SH-SY5Y (cell line): ENCODE data around the gene PAGE2B.

Experiments used
- GATA2 ChIP-seq: IDR thresholded peaks from 2 replicates; pipeline ENCODE4 v1.6.1; 2011; ENCODE audit warnings: mild to moderate bottlenecking, low read depth, low read length
- GATA3 ChIP-seq: IDR thresholded peaks from 2 replicates; pipeline ENCODE4 v1.6.1; 2011; ENCODE audit warnings: low read depth, mild to moderate bottlenecking, low read length, moderate library complexity

DNA sequence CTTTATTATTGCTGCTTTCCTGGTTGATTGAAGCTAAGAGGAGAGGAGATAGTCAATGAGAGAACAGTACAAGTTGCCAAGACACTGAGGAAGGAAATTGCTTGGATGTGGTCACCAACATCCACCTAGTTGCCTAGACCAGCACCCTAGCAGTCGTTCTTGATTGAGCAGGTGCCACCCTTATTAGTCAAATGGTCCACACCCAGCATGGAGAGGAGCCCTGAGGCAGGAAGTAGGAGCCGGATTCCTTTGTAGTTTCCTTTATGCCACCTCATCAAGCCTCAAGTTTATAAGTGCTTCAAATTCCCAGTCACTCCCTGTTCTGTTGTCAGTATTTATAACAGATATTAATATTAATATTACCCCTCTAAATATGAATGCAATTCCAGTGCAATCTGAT, 33.1 kb downstream of the PAGE2B start:
- TF ChIP-seq GATA3, result no peak
- TF ChIP-seq GATA2, result no peak
